Muscle of back (tissue), 11 donors: ENCODE results near the gene CHN2. TPM values are rescaled to one million over a fixed set of nuclear protein-coding genes. Genes with fewer than 3 reads are reported as not detected.
"Not testable (repeated sequence)": the region's sequence is repeated elsewhere in the genome, so short reads cannot be mapped to it uniquely, and the experiment has no call there.

Experiments used
- DNase-seq, 3 donors: peaks; one replicate each; pipeline versions ENCODE4 v3.0.0 to v3.0.0-alpha.2; 2013
- polyA plus RNA-seq, 10 donors: library from polyadenylated mRNA; unstranded; fragments of 120-200 nt; gene quantifications; one replicate each; pipeline ENCODE4 v1.2.1, GENCODE V29; 2013; ENCODE audit not compliant: insufficient read length in 10 of 10

Gene CHN2
- polyA plus RNA-seq, 10 donors: 7.6 to 14.6 (median 11.3) TPM

GRCh38 chr7:29486191-29486700 is 291.7 kb downstream of the CHN2 start:
- DNase-seq: no peak

GRCh38 chr7:29487424-29487823 is 292.8 kb downstream of the CHN2 start:
- DNase-seq: no peak

- DNase-seq: peak in 1 of 3 donors; percentile 7
Observed at GRCh38 chr7:29488203-29488970, 293.8 kb downstream of the CHN2 start.

- DNase-seq: peak in 2 of 3 donors; percentile 41 to 83
Observed at GRCh38 chr7:29488977-29489376, 294.4 kb downstream of the CHN2 start.

GRCh38 chr7:29490094-29490607 is 295.6 kb downstream of the CHN2 start:
- no peak for DNase-seq

GRCh38 chr7:29494350-29494749 is 299.8 kb downstream of the CHN2 start:
- DNase-seq: peak in 2 of 3 donors; percentile 47 to 53

GRCh38 chr7:29495653-29496052 is 301.1 kb downstream of the CHN2 start:
- no peak for DNase-seq

- no peak for DNase-seq
Observed at GRCh38 chr7:29496355-29497020, 301.9 kb downstream of the CHN2 start.

GRCh38 chr7:29499932-29500331 is 305.4 kb downstream of the CHN2 start:
- DNase-seq: no peak

GRCh38 chr7:29500719-29501118 is 306.1 kb downstream of the CHN2 start:
- no peak for DNase-seq

- no peak for DNase-seq
Observed at GRCh38 chr7:29502133-29502532, 307.6 kb downstream of the CHN2 start.

GRCh38 chr7:29505931-29506330 is 311.4 kb downstream of the CHN2 start:
- DNase-seq: no peak

GRCh38 chr7:29508608-29509007 is 314.0 kb downstream of the CHN2 start:
- DNase-seq: no peak

- DNase-seq: no peak
Observed at GRCh38 chr7:29510028-29510427, 315.5 kb downstream of the CHN2 start.

- DNase-seq: no peak
Observed at GRCh38 chr7:29511337-29511736, 316.8 kb downstream of the CHN2 start.

- no peak for DNase-seq
Observed at GRCh38 chr7:29511851-29512250, 317.3 kb downstream of the CHN2 start.

- DNase-seq: no peak
Observed at GRCh38 chr7:29516491-29516890, 321.9 kb downstream of the CHN2 start.

- no peak for DNase-seq
Observed at GRCh38 chr7:29518616-29519015, 324.0 kb downstream of the CHN2 start.

- DNase-seq: no peak
Observed at GRCh38 chr7:29523728-29524127, 329.2 kb downstream of the CHN2 start.

GRCh38 chr7:29527505-29528108 is 333.0 kb downstream of the CHN2 start:
- no peak for DNase-seq

- not testable (repeated sequence) for DNase-seq
Observed at GRCh38 chr7:29528526-29528925, 334.0 kb downstream of the CHN2 start.
